HG02852 (cell line): ENCODE results near the gene NALCN.

Experiments used
- ATAC-seq: cut with Tn5 transposase; IDR thresholded peaks from one replicate; pipeline ENCODE4 v1.9.1; 2021; ENCODE audit warnings: mild to moderate bottlenecking, moderate library complexity; ENCODE audit not compliant: unreplicated experiment

NALCN gene

GRCh38 chr13:101291646-101292515 lies 124.4 kb downstream of the NALCN start:
- no peak for ATAC-seq

GRCh38 chr13:101291206-101291605 lies 125.1 kb downstream of the NALCN start:
- ATAC-seq, result no peak

- no peak for ATAC-seq
Observed at GRCh38 chr13:101289764-101290163, 126.5 kb downstream of the NALCN start.

GRCh38 chr13:101283782-101284181 lies 132.5 kb downstream of the NALCN start:
- ATAC-seq, result no peak

- ATAC-seq, result no peak
Observed at GRCh38 chr13:101272886-101273285, 143.4 kb downstream of the NALCN start.

GRCh38 chr13:101271681-101272245 lies 144.5 kb downstream of the NALCN start:
- ATAC-seq, result no peak

GRCh38 chr13:101267656-101268055 lies 148.7 kb downstream of the NALCN start:
- no peak for ATAC-seq

GRCh38 chr13:101265934-101266333 lies 150.4 kb downstream of the NALCN start:
- no peak for ATAC-seq

- ATAC-seq, result no peak
Observed at GRCh38 chr13:101264931-101265330, 151.4 kb downstream of the NALCN start.

GRCh38 chr13:101262306-101262705 lies 154.0 kb downstream of the NALCN start:
- ATAC-seq, result no peak

GRCh38 chr13:101258509-101258908 lies 157.8 kb downstream of the NALCN start:
- ATAC-seq, result no peak

- peak; percentile 98 for ATAC-seq
Observed at GRCh38 chr13:101258071-101258470, 158.2 kb downstream of the NALCN start.

GRCh38 chr13:101248739-101249514 lies 167.4 kb downstream of the NALCN start:
- no peak for ATAC-seq

- no peak for ATAC-seq
Observed at GRCh38 chr13:101242720-101243119, 173.6 kb downstream of the NALCN start.

GRCh38 chr13:101238555-101238954 lies 177.8 kb downstream of the NALCN start:
- no peak for ATAC-seq

- no peak for ATAC-seq
Observed at GRCh38 chr13:101231751-101232428, 184.4 kb downstream of the NALCN start.

GRCh38 chr13:101230271-101230890 lies 185.9 kb downstream of the NALCN start:
- ATAC-seq, result no peak

- ATAC-seq, result no peak
Observed at GRCh38 chr13:101219609-101220265, 196.6 kb downstream of the NALCN start.

GRCh38 chr13:101218484-101218883 lies 197.8 kb downstream of the NALCN start:
- ATAC-seq, result no peak

- no peak for ATAC-seq
Observed at GRCh38 chr13:101217086-101217485, 199.2 kb downstream of the NALCN start.
